Liver (tissue), 9 donors: ENCODE data around the gene PAOX. TPM values are rescaled to one million over a fixed set of nuclear protein-coding genes. Genes with fewer than 3 reads are reported as not detected.

ENCODE experiments used
- DNase-seq: peaks from one replicate; pipeline ENCODE4 v3.0.0-alpha.2; 2017; ENCODE audit warnings: low spot score
- H3K27ac ChIP-seq, 2 donors: one replicate each; pipeline ENCODE4 v1.7.0; 2013; ENCODE audit warnings: inconsistent platforms in 2 of 2, low read length in 2 of 2, control low read depth in 1 of 2, low read depth in 1 of 2, mild to moderate bottlenecking in 1 of 2
- H3K27me3 ChIP-seq, 4 donors: one replicate each; pipeline versions ENCODE4 v1.6.1 to v1.7.0; 2013; ENCODE audit warnings: low read length in 3 of 4, inconsistent platforms in 1 of 4, mild to moderate bottlenecking in 1 of 4, moderate library complexity in 1 of 4; ENCODE audit not compliant: control insufficient read depth in 4 of 4, insufficient read depth in 4 of 4
- H3K36me3 ChIP-seq, 4 donors: one replicate each; pipeline versions ENCODE4 v1.6.1 to v1.7.0; 2013; ENCODE audit warnings: low read length in 3 of 4, mild to moderate bottlenecking in 3 of 4, low read depth in 1 of 4, moderate library complexity in 1 of 4; ENCODE audit not compliant: control insufficient read depth in 4 of 4, insufficient read depth in 3 of 4
- H3K4me1 ChIP-seq, 4 donors: one replicate each; pipeline versions ENCODE4 v1.6.1 to v1.7.0; 2013; ENCODE audit warnings: low read length in 3 of 4, mild to moderate bottlenecking in 3 of 4, moderate library complexity in 1 of 4; ENCODE audit not compliant: control insufficient read depth in 4 of 4, insufficient read depth in 4 of 4
- H3K4me3 ChIP-seq, 3 donors: one replicate each; pipeline versions ENCODE4 v1.6.1 to v1.7.0; 2013; ENCODE audit warnings: low read length in 3 of 3, control low read depth in 1 of 3, low read depth in 1 of 3, mild to moderate bottlenecking in 1 of 3
- H3K9ac ChIP-seq, 2 donors: one replicate each; pipeline ENCODE4 v1.7.0; 2013; ENCODE audit warnings: low read length in 2 of 2, mild to moderate bottlenecking in 2 of 2, moderate library complexity in 2 of 2, control low read depth in 1 of 2, low read depth in 1 of 2
- H3K9me3 ChIP-seq, 4 donors: one replicate each; pipeline versions ENCODE4 v1.6.1 to v1.7.0; 2013; ENCODE audit warnings: low read length in 3 of 4; ENCODE audit not compliant: control insufficient read depth in 4 of 4
- ATF3 ChIP-seq: IDR thresholded peaks from 2 replicates; pipeline ENCODE4 v1.6.1; 2016; ENCODE audit warnings: antibody characterized with exemption
- EGR1 ChIP-seq, 2 donors: IDR thresholded peaks; 2 replicates each; pipeline ENCODE4 v1.6.1; 2016 to 2018; ENCODE audit warnings: antibody characterized with exemption in 2 of 2, low read depth in 2 of 2
- FOXA1 ChIP-seq: IDR thresholded peaks from 2 replicates; pipeline ENCODE4 v1.6.1; 2016; ENCODE audit warnings: antibody characterized with exemption
- FOXA2 ChIP-seq: IDR thresholded peaks from 2 replicates; pipeline ENCODE4 v1.6.1; 2016; ENCODE audit warnings: antibody characterized with exemption
- GABPA ChIP-seq, 2 donors: IDR thresholded peaks in 1 of 2; conservative IDR thresholded peaks in 1 of 2; 2 replicates each; pipeline ENCODE4 v1.6.1; 2016; ENCODE audit warnings: antibody characterized with exemption in 2 of 2, mild to moderate bottlenecking in 1 of 2, moderate library complexity in 1 of 2
- HNF4A ChIP-seq, 2 donors: conservative IDR thresholded peaks; 2 replicates each; pipeline ENCODE4 v1.6.1; 2016; ENCODE audit warnings: antibody characterized with exemption in 2 of 2, mild to moderate bottlenecking in 2 of 2
- JUND ChIP-seq, 2 donors: IDR thresholded peaks; 2 replicates each; pipeline ENCODE4 v1.6.1; 2016; ENCODE audit warnings: antibody characterized with exemption in 2 of 2
- MAX ChIP-seq: IDR thresholded peaks from 2 replicates; pipeline ENCODE4 v1.6.1; 2016; ENCODE audit warnings: antibody characterized with exemption
- NR2F2 ChIP-seq: IDR thresholded peaks from 2 replicates; pipeline ENCODE4 v1.6.1; 2016; ENCODE audit warnings: antibody characterized with exemption
- RAD21 ChIP-seq, 2 donors: IDR thresholded peaks; 2 replicates each; pipeline ENCODE4 v1.6.1; 2016; ENCODE audit warnings: antibody characterized with exemption in 2 of 2, mild to moderate bottlenecking in 2 of 2
- REST ChIP-seq: IDR thresholded peaks from 2 replicates; pipeline ENCODE4 v1.6.1; 2016; ENCODE audit warnings: antibody characterized with exemption, mild to moderate bottlenecking
- RXRA ChIP-seq, 2 donors: IDR thresholded peaks; 2 replicates each; pipeline ENCODE4 v1.6.1; 2017 to 2018; ENCODE audit warnings: antibody characterized with exemption in 2 of 2, mild to moderate bottlenecking in 1 of 2
- SP1 ChIP-seq: IDR thresholded peaks from 2 replicates; pipeline ENCODE4 v1.6.1; 2018; ENCODE audit warnings: antibody characterized with exemption, mild to moderate bottlenecking
- TAF1 ChIP-seq: conservative IDR thresholded peaks from 2 replicates; pipeline ENCODE4 v1.6.1; 2016; ENCODE audit warnings: antibody characterized with exemption, mild to moderate bottlenecking
- YY1 ChIP-seq: IDR thresholded peaks from 2 replicates; pipeline ENCODE4 v1.6.1; 2016; ENCODE audit warnings: antibody characterized with exemption, mild to moderate bottlenecking
- ZBTB33 ChIP-seq: IDR thresholded peaks from 2 replicates; pipeline ENCODE4 v1.6.1; 2016; ENCODE audit warnings: antibody characterized with exemption
- WGBS: extraction: QIAGEN DNeasy Blood & Tissue Kit; methylation state at CpG from one replicate; pipeline ENCODE4 v1.1.7; 2013; 5-methylcytosine and 5-hydroxymethylcytosine counted together
- polyA plus RNA-seq, 2 donors: library from polyadenylated mRNA; stranded (reverse) in 1 of 2; unstranded in 1 of 2; fragments of 200-250 nt in 1 of 2; fragments of >200 nt in 1 of 2; fragmentation: Nextera tagmentation in 1 of 2; extraction: Ambion mirVana in 1 of 2; gene quantifications; one replicate each; pipeline versions ENCODE4 v1.2.1 to v1.2.3, GENCODE V29; 2013 to 2015
- total RNA-seq, 2 donors: library from RNA; depleted of rRNA; stranded (reverse); fragments of >200 nt; gene quantifications; one replicate each; pipeline ENCODE4 v1.2.3, GENCODE V29; 2014
- TF ChIP-seq, protein P1 (sequence below): fragments of 150-350 bp; IDR thresholded peaks from 2 replicates; pipeline ENCODE4 v1.5.1; 2017; ENCODE audit warnings: improper control_type of control experiment, low read depth, low read length; ENCODE audit not compliant: missing input control
- donor health status: healthy.
- donor health status: healthy.
- donor health status: healthy.
- donor health status: healthy.
- donor health status: healthy.

Gene PAOX
- total and polyA plus RNA-seq, 4 donors, result 4.8 to 17.8 (median 13.3) TPM

DNA sequence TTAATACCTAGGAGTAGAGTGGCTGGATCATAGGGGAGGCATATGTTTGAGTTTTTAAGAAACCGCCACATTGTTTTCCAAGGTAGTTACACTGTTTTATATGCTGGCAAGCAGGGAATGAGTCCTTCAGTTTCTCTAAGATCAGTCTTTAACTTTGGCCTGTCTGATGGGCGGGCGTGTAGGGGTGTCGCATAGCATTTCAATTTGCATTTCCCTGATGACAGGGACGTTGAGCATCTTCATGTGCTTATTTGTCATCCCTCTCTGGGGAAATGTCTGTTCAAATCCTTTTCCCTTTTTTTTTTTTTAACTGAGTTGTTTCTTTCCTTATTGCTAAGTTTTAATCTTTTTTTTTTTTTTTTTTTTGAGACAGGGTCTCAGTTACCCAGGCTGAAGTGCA, 24.7 kb downstream of the PAOX start:
- 96% methylated on average over 5 of the region's 5 CpGs for WGBS

DNA sequence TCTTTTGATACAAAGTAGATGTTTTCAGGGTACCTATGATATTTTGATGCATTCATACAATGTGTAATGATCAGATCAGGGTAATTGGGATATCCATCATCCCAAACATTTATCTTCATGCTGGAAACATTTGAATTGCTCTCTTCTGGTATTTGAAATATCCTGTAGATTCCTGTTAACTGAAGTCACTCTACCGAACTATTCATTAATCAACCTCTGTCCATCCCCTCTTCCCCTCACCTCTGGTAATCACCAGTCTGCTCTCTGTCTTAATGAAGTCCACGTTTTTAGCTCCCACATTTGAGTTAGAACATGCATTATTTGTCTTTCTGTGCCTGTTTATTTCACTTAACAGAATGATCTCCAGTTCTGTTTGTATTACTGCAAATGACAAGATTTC, 26.2 kb downstream of the PAOX start:
- no peak for DNase-seq
- H3K27ac ChIP-seq, result no peak overlapping the region
- WGBS, result 80% methylated on average over 2 of the region's 2 CpGs
- no peaks in the 10 kb centered on the region for H3K4me1 ChIP-seq
- peaks cover 6 to 35% (median 27%) of the 10 kb centered on the region in 4 donors for H3K36me3 ChIP-seq
- no peak overlapping the region for H3K9ac ChIP-seq
- TF ChIP-seq RAD21 (IDR thresholded peaks at IDR 0.05) (no peak), FOXA2 (no peak), RXRA (IDR thresholded peaks at IDR 0.05) (no peak), SP1 (no peak), ZBTB33 (no peak), HNF4A (conservative IDR thresholded peaks at IDR 0.05) (no peak), YY1 (no peak), EGR1 (IDR thresholded peaks at IDR 0.05; ENCODE audit: low read depth in 2 of 2) (no peak), MAX (no peak)
- no peaks in the 10 kb centered on the region for H3K9me3 ChIP-seq
- H3K4me3 ChIP-seq, result no peak overlapping the region
- H3K27me3 ChIP-seq, result no peaks in the 10 kb centered on the region

More for the DNA sequence above, 24.7 kb downstream of the PAOX start:
- TF ChIP-seq RXRA (IDR thresholded peaks at IDR 0.05), result no peak
- TF ChIP-seq MAX, result no peak
- no peak for TF ChIP-seq JUND (IDR thresholded peaks at IDR 0.05)
- no peak overlapping the region for H3K4me3 ChIP-seq
- no peak for DNase-seq
- no peaks in the 10 kb centered on the region for H3K9me3 ChIP-seq
- H3K27ac ChIP-seq, result no peak overlapping the region
- H3K36me3 ChIP-seq, result peaks cover 9 to 43% (median 24%) of the 10 kb centered on the region in 4 donors
- H3K4me1 ChIP-seq, result no peaks in the 10 kb centered on the region
- H3K9ac ChIP-seq, result no peak overlapping the region
- no peaks in the 10 kb centered on the region for H3K27me3 ChIP-seq

- no peak for DNase-seq
- 98% methylated on average over 8 of the region's 8 CpGs for WGBS
- Histone ChIP-seq H3K27me3 (no peaks in the 10 kb centered on the region), H3K36me3 (peaks cover 6 to 39% (median 32%) of the 10 kb centered on the region in 4 donors), H3K9ac (no peak overlapping the region), H3K27ac (no peak overlapping the region), H3K9me3 (no peaks in the 10 kb centered on the region), H3K4me1 (no peaks in the 10 kb centered on the region), H3K4me3 (no peak overlapping the region)
- TF ChIP-seq FOXA1, result no peak
- TF ChIP-seq, protein P1, sequence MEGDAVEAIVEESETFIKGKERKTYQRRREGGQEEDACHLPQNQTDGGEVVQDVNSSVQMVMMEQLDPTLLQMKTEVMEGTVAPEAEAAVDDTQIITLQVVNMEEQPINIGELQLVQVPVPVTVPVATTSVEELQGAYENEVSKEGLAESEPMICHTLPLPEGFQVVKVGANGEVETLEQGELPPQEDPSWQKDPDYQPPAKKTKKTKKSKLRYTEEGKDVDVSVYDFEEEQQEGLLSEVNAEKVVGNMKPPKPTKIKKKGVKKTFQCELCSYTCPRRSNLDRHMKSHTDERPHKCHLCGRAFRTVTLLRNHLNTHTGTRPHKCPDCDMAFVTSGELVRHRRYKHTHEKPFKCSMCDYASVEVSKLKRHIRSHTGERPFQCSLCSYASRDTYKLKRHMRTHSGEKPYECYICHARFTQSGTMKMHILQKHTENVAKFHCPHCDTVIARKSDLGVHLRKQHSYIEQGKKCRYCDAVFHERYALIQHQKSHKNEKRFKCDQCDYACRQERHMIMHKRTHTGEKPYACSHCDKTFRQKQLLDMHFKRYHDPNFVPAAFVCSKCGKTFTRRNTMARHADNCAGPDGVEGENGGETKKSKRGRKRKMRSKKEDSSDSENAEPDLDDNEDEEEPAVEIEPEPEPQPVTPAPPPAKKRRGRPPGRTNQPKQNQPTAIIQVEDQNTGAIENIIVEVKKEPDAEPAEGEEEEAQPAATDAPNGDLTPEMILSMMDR, result no peak
- no peak for TF ChIP-seq RXRA (IDR thresholded peaks at IDR 0.05)
- no peak for TF ChIP-seq GABPA (IDR thresholded peaks at IDR 0.05 in 1 of 2, conservative IDR thresholded peaks at IDR 0.05 in 1 of 2)
- TF ChIP-seq JUND (IDR thresholded peaks at IDR 0.05), result no peak
- no peak for TF ChIP-seq REST
- TF ChIP-seq YY1, result no peak
- no peak for TF ChIP-seq HNF4A (conservative IDR thresholded peaks at IDR 0.05)
- TF ChIP-seq TAF1, result no peak
- TF ChIP-seq FOXA2, result no peak
- TF ChIP-seq NR2F2, result no peak
- no peak for TF ChIP-seq ATF3
- no peak for TF ChIP-seq MAX
Observed at GRCh38 chr10:133405844-133406527, 26.9 kb downstream of the PAOX start.
